Measurements from ENCODE around the gene FKBP11.

- TF ChIP-seq GATA2 (IDR thresholded peaks at IDR 0.05; ENCODE audit: low read depth, low read length) (no peak), GATA3 (IDR thresholded peaks at IDR 0.05; ENCODE audit: low read depth, low read length) (no peak)
Measured at GRCh38 chr12:48930475-48930874, 5.2 kb upstream of the FKBP11 start.

Measured in SH-SY5Y (cell line).